Endothelial cell of umbilical vein (primary cell): ENCODE results near the gene CDKN2B-AS1.

Source experiments
- CTCF ChIP-seq, 2 donors: IDR thresholded peaks; 1 replicate in 1 of 2; 2 replicates in 1 of 2; pipeline ENCODE4 v1.5.1; 2011; ENCODE audit warnings: low read length in 2 of 2, mild to moderate bottlenecking in 2 of 2, moderate library complexity in 2 of 2, control low read depth in 1 of 2, inconsistent platforms in 1 of 2, low read depth in 1 of 2; ENCODE audit not compliant: insufficient read depth in 1 of 2; ENCODE audit errors: extremely low read depth in 1 of 2
- EZH2 ChIP-seq: IDR thresholded peaks from 2 replicates; pipeline ENCODE4 v1.6.1; 2012; ENCODE audit warnings: borderline replicate concordance, low read depth, mild to moderate bottlenecking, moderate library complexity, low read length, inconsistent platforms; ENCODE audit not compliant: severe bottlenecking
- MYC ChIP-seq: IDR thresholded peaks from one replicate; pipeline ENCODE4 v1.6.1; 2011; ENCODE audit warnings: mild to moderate bottlenecking, low read depth, low read length
- POLR2A ChIP-seq: IDR thresholded peaks from 2 replicates; pipeline ENCODE4 v1.6.1; 2012; ENCODE audit warnings: low read depth, mild to moderate bottlenecking, control low read depth, low read length
- TF ChIP-seq, protein P1 (sequence below): IDR thresholded peaks from 2 replicates; pipeline ENCODE4 v1.6.1; 2011; ENCODE audit not compliant: insufficient read depth, insufficient read length

- TF ChIP-seq CTCF (IDR thresholded peaks at IDR 0.05; ENCODE audit: extremely low read depth in 1 of 2, insufficient read depth in 1 of 2, low read depth in 1 of 2, low read length in 2 of 2) = no peak
- no peak for TF ChIP-seq EZH2
- TF ChIP-seq, protein P1, sequence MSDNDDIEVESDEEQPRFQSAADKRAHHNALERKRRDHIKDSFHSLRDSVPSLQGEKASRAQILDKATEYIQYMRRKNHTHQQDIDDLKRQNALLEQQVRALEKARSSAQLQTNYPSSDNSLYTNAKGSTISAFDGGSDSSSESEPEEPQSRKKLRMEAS = no peak
- no peak for TF ChIP-seq POLR2A
- no peak for TF ChIP-seq MYC
These were observed 154.5 kb downstream of the CDKN2B-AS1 start for GRCh38 chr9:22148876-22149637.
